IMR-90 (cell line): Measurements from ENCODE around the gene REN. TPM values are rescaled to one million over a fixed set of nuclear protein-coding genes. Genes with fewer than 3 reads are reported as not detected.

Experiments used
- ATAC-seq: fragments of 200-7000 bp; cut with Tn5 transposase; 2 replicates; pipeline ENCODE4 v1.9.1; 2020; ENCODE audit warnings: low read depth, mild to moderate bottlenecking, moderate library complexity
- Bru-seq: library from RNA; stranded (reverse); fragments of 400-500 nt; gene quantifications from one replicate; lab custom pipeline; 2021; lab: Mats Ljungman, UMichigan
- BruChase-seq, 2 experiments: library from RNA; stranded (reverse); fragments of 400-500 nt; gene quantifications; one replicate each; lab custom pipeline; 2021; lab: Mats Ljungman, UMichigan
- BruUV-seq: library from RNA; stranded (reverse); fragments of 400-500 nt; replicated peaks from 2 replicates; lab custom pipeline; 2021; lab: Mats Ljungman, UMichigan
- CTCF ChIA-PET: fragments of 300-600 bp; formaldehyde crosslinking; extraction: SDS; loops from one replicate; lab custom pipeline; 2021; ENCODE audit warnings: antibody characterized with exemption; lab: Yijun Ruan, JAX
- POLR2A ChIA-PET: fragments of 300-600 bp; sonication (Branson Sonifier 250); formaldehyde crosslinking; loops from one replicate; lab custom pipeline; 2022; ENCODE audit warnings: antibody characterized with exemption; ENCODE audit not compliant: unreplicated experiment; lab: Charles Lee
- DNase-seq: peaks from one replicate; pipeline ENCODE4 v3.0.0; 2013
- H2AFZ ChIP-seq: replicated peaks from 2 replicates; pipeline ENCODE3; 2013; ENCODE audit warnings: low read length, mild to moderate bottlenecking; ENCODE audit not compliant: poor library complexity
- H2AK5ac ChIP-seq: 2 replicates; pipeline ENCODE4 v1.6.1; 2013; ENCODE audit warnings: low read depth, low read length, inconsistent platforms
- H2AK9ac ChIP-seq: replicated peaks from 2 replicates; pipeline ENCODE3; 2013; ENCODE audit warnings: mild to moderate bottlenecking, low read depth, low read length, moderate library complexity; ENCODE audit not compliant: poor library complexity
- H2BK120ac ChIP-seq: 2 replicates; pipeline ENCODE4 v1.6.1; 2013; ENCODE audit warnings: low read depth, low read length, inconsistent platforms
- H2BK15ac ChIP-seq: 3 replicates; pipeline ENCODE4 v1.6.1; 2013; ENCODE audit warnings: low read depth, low read length, inconsistent platforms
- H2BK20ac ChIP-seq: 2 replicates; pipeline ENCODE4 v1.6.1; 2013; ENCODE audit warnings: low read depth, mild to moderate bottlenecking, inconsistent platforms, low read length, moderate library complexity
- H2BK5ac ChIP-seq: 2 replicates; pipeline ENCODE4 v1.6.1; 2013; ENCODE audit warnings: mild to moderate bottlenecking, low read depth, low read length, inconsistent platforms; ENCODE audit not compliant: poor library complexity, severe bottlenecking
- H3K14ac ChIP-seq: replicated peaks from 2 replicates; pipeline ENCODE4 v1.6.1; 2013; ENCODE audit warnings: low read depth, low read length, inconsistent platforms
- H3K18ac ChIP-seq: 2 replicates; pipeline ENCODE4 v1.6.1; 2013; ENCODE audit warnings: low read depth, low read length, control low read depth
- H3K23ac ChIP-seq: 2 replicates; pipeline ENCODE4 v1.6.1; 2013; ENCODE audit warnings: low read depth, low read length, inconsistent platforms
- H3K27ac ChIP-seq: 2 replicates; pipeline ENCODE4 v1.5.1; 2013; ENCODE audit warnings: mild to moderate bottlenecking, control low read depth, low read length; ENCODE audit not compliant: insufficient read depth
- H3K27me3 ChIP-seq: 2 replicates; pipeline ENCODE4 v1.6.1; 2013; ENCODE audit warnings: low read length; ENCODE audit not compliant: control insufficient read depth, insufficient read depth
- H3K36me3 ChIP-seq: 2 replicates; pipeline ENCODE4 v1.6.1; 2013; ENCODE audit warnings: low read length, mixed read lengths; ENCODE audit not compliant: control insufficient read depth, insufficient read depth
- H3K4ac ChIP-seq: 2 replicates; pipeline ENCODE4 v1.6.1; 2013; ENCODE audit warnings: low read depth, low read length, inconsistent platforms
- H3K4me1 ChIP-seq: 2 replicates; pipeline ENCODE4 v1.6.1; 2013; ENCODE audit warnings: low read length, mixed read lengths; ENCODE audit not compliant: control insufficient read depth, insufficient read depth
- H3K4me2 ChIP-seq: 2 replicates; pipeline ENCODE4 v1.6.1; 2013; ENCODE audit warnings: low read depth, mild to moderate bottlenecking, control low read depth, low read length, moderate library complexity
- H3K4me3 ChIP-seq: 2 replicates; pipeline ENCODE4 v1.5.1; 2013; ENCODE audit warnings: low read depth, mild to moderate bottlenecking, control low read depth, low read length, moderate library complexity; ENCODE audit not compliant: insufficient read depth
- H3K56ac ChIP-seq: 2 replicates; pipeline ENCODE4 v1.6.1; 2013; ENCODE audit warnings: low read length, inconsistent platforms; ENCODE audit not compliant: insufficient read depth; ENCODE audit errors: extremely low read depth
- H3K79me1 ChIP-seq, 2 experiments: 2 replicates each; pipeline ENCODE4 v1.6.1; 2013; ENCODE audit warnings: low read length in 2 of 2, inconsistent platforms in 1 of 2, low read depth in 1 of 2
- H3K9ac ChIP-seq: 2 replicates; pipeline ENCODE4 v1.6.1; 2013; ENCODE audit warnings: low read depth, low read length, control low read depth
- H3K9me1 ChIP-seq: 2 replicates; pipeline ENCODE4 v1.6.1; 2013; ENCODE audit warnings: low read length, inconsistent platforms; ENCODE audit not compliant: insufficient read depth
- H3K9me3 ChIP-seq: 2 replicates; pipeline ENCODE4 v1.6.1; 2013; ENCODE audit warnings: low read length; ENCODE audit not compliant: control insufficient read depth, insufficient read depth
- H4K20me1 ChIP-seq: 2 replicates; pipeline ENCODE4 v1.6.1; 2013; ENCODE audit warnings: low read length, inconsistent platforms; ENCODE audit not compliant: insufficient read depth
- H4K5ac ChIP-seq: 2 replicates; pipeline ENCODE4 v1.6.1; 2013; ENCODE audit warnings: mild to moderate bottlenecking, low read depth, low read length, control low read depth
- H4K8ac ChIP-seq, 2 experiments: 2 replicates each; pipeline ENCODE4 v1.6.1; 2013; ENCODE audit warnings: low read depth in 2 of 2, low read length in 2 of 2, control low read depth in 1 of 2, inconsistent platforms in 1 of 2
- H4K91ac ChIP-seq: 2 replicates; pipeline ENCODE4 v1.6.1; 2013; ENCODE audit warnings: low read depth, low read length, inconsistent platforms; ENCODE audit not compliant: insufficient read depth
- BHLHE40 ChIP-seq: fragments of 150-350 bp; IDR thresholded peaks from 2 replicates; pipeline ENCODE4 v1.6.1; 2016; ENCODE audit warnings: mild to moderate bottlenecking, low read depth, low read length
- MAZ ChIP-seq: IDR thresholded peaks from 2 replicates; pipeline ENCODE4 v1.6.1; 2012; ENCODE audit warnings: low read depth, mild to moderate bottlenecking, low read length, improper control_type of control experiment, moderate library complexity, borderline replicate concordance
- NFE2L2 ChIP-seq: fragments of 150-350 bp; IDR thresholded peaks from 2 replicates; pipeline ENCODE4 v1.6.1; 2016; ENCODE audit warnings: low read depth, mild to moderate bottlenecking, low read length
- WGBS, 2 experiments: methylation state at CpG; one replicate each; pipeline versions ENCODE4 v1.1.5 to v1.1.7; 2013; ENCODE audit warnings: missing lambda C conversion rate in 2 of 2; ENCODE audit not compliant: insufficient read length in 1 of 2; ENCODE audit errors: extremely low coverage in 2 of 2; 5-methylcytosine and 5-hydroxymethylcytosine counted together
- dilution Hi-C: fragments of 300-500 bp; cut with HindIII; formaldehyde crosslinking; loops from one replicate; pipeline ENCODE4 v1.14.3; 2018; ENCODE audit warnings: low sequenced_read_pairs; ENCODE audit not compliant: unreplicated experiment
- in situ Hi-C: fragments of 300-500 bp; cut with MboI; formaldehyde crosslinking; loops from 3 replicates; pipeline ENCODE4 v1.14.3; 2019; ENCODE audit warnings: low sequenced_read_pairs, inconsistent platforms, mixed read lengths
- intact Hi-C: fragments of 100-400 bp; cut with micrococcal nuclease; formaldehyde crosslinking; loops from 2 replicates; pipeline ENCODE4 v1.10.0; 2022
- long read RNA-seq: library from polyadenylated mRNA; unstranded; transcript quantifications from one replicate; pipeline ENCODE4 v2.0.0, GENCODE V29; 2021; ENCODE audit not compliant: unreplicated experiment
- polyA plus RNA-seq, 3 experiments: library from polyadenylated mRNA; depleted of rRNA; stranded (reverse); fragments of >200 nt; gene quantifications; 2 replicates each; pipeline ENCODE4 v1.2.3, GENCODE V29; 2012; ENCODE audit warnings: low replicate concordance in 1 of 3
- total RNA-seq: library from RNA; depleted of rRNA; stranded (reverse); fragments of >200 nt; gene quantifications from 2 replicates; pipeline ENCODE4 v1.2.3, GENCODE V29; 2012; rRNA removed
- TF ChIP-seq, protein P1 (sequence below): conservative IDR thresholded peaks from 2 replicates; pipeline ENCODE4 v1.5.1; 2012; ENCODE audit warnings: mild to moderate bottlenecking, low read depth, low read length, improper control_type of control experiment

Gene REN
- total RNA-seq = 0.28 and 0.54 TPM in 2 replicates
- polyA plus RNA-seq (2012; rRNA removed) = 1.1 and 1.2 TPM in 2 replicates
- polyA plus RNA-seq (2012; cell fraction: cytosol; rRNA removed) = 0.27 and 0.78 TPM in 2 replicates
- 0.63 and 0.83 TPM in 2 replicates for polyA plus RNA-seq (2012; cell fraction: nucleus; rRNA removed; ENCODE audit: low replicate concordance)
- not detected for Bru-seq, nascent RNA
- BruChase-seq, experiment 1, labeled RNA remaining after a 6-hour chase = not detected
- percentile 3 among the genes with signal in this experiment for BruChase-seq, experiment 2, labeled RNA remaining after a 2-hour chase
- long read RNA-seq = 0 reads

DNA sequence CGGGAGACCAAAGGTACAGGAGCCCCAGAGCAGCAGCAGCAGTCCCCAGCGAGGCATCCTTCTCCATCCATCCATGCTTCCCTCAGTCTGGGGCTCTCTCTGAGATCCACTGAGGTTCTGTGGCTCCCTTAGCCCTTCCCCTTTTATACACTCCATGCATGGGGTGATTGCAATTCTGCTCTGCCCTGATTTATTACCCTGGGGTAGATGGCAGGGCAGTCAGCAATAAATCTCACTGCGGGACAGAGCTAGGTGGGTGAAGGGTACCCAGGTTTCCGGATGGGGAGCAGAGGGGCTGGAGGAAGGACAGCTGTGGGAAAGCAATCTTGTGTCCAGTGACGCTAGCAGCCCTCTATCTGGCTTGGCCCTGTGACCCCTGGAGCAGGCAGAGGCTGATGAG lies at the start of gene REN:
TSS of gene REN (minus strand) at position 119 of the 400 bp plus-strand sequence. CDS start at position 75, 44 bp downstream.
- POLR2A ChIA-PET = interaction anchor here (0.5 kb wide), 1 partner anchor 18 kb away, joined by 10 read pairs; no protein-coding TSS in a partner anchor

More for the DNA sequence above, at the start of gene REN:
- no peaks in the 10 kb centered on the region for H3K9me1 ChIP-seq
- H3K4me1 ChIP-seq = no peaks in the 10 kb centered on the region; the same call in 1 of the 2 replicates
- no peak within 1 kb of the TSS for H4K5ac ChIP-seq
- CTCF ChIA-PET = interaction anchor here (5.3 kb wide), 1 partner anchor 40 kb away, joined by 25 read pairs; no protein-coding TSS in a partner anchor
- DNase-seq = no peak
- no peaks in the 10 kb centered on the region for H3K27me3 ChIP-seq
- H2AFZ ChIP-seq = peak within 1 kb of the TSS; percentile 43
- H4K20me1 ChIP-seq = no peaks in the 10 kb centered on the region
- WGBS, 2 experiments = 49% methylated on average over 2 of the region's 5 CpGs; no CpG with 5 or more reads in 1 of the 2 experiments
- no peak within 1 kb of the TSS for H3K27ac ChIP-seq
- H4K8ac ChIP-seq = no peak within 1 kb of the TSS; a peak in 1 of 4 replicates
- H3K4me2 ChIP-seq = no peak within 1 kb of the TSS
- H3K36me3 ChIP-seq = no peaks in the 10 kb centered on the region
- BruUV-seq = no TSS peak
- H3K56ac ChIP-seq = no peak within 1 kb of the TSS
- no peak for ATAC-seq
- peak within 1 kb of the TSS; percentile 29; the same call in 1 of the 2 replicates for H4K91ac ChIP-seq
- H2BK15ac ChIP-seq = no peak within 1 kb of the TSS; the same call in 2 of the 3 replicates
- H3K23ac ChIP-seq = no peak within 1 kb of the TSS
- H3K9me3 ChIP-seq = no peaks in the 10 kb centered on the region; the same call in 1 of the 2 replicates
- in situ Hi-C loops = loop anchor here (5.0 kb wide), 1 partner anchor 41 kb away; no protein-coding TSS in a partner anchor
- H3K4me3 ChIP-seq = no peak within 1 kb of the TSS
- peak within 1 kb of the TSS; percentile 56; the same call in 1 of the 2 replicates for H2BK20ac ChIP-seq
- H2BK5ac ChIP-seq = no peak within 1 kb of the TSS
- H3K4ac ChIP-seq = no peak within 1 kb of the TSS
- TF ChIP-seq MAZ (no peak), NFE2L2 (no peak), BHLHE40 (no peak)
- TF ChIP-seq, protein P1, sequence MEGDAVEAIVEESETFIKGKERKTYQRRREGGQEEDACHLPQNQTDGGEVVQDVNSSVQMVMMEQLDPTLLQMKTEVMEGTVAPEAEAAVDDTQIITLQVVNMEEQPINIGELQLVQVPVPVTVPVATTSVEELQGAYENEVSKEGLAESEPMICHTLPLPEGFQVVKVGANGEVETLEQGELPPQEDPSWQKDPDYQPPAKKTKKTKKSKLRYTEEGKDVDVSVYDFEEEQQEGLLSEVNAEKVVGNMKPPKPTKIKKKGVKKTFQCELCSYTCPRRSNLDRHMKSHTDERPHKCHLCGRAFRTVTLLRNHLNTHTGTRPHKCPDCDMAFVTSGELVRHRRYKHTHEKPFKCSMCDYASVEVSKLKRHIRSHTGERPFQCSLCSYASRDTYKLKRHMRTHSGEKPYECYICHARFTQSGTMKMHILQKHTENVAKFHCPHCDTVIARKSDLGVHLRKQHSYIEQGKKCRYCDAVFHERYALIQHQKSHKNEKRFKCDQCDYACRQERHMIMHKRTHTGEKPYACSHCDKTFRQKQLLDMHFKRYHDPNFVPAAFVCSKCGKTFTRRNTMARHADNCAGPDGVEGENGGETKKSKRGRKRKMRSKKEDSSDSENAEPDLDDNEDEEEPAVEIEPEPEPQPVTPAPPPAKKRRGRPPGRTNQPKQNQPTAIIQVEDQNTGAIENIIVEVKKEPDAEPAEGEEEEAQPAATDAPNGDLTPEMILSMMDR = no peak
- no peaks in the 10 kb centered on the region for H3K79me1 ChIP-seq
- no peak within 1 kb of the TSS for H3K18ac ChIP-seq
- H3K9ac ChIP-seq = no peak within 1 kb of the TSS
- peak within 1 kb of the TSS; percentile 77; the same call in 1 of the 2 replicates for H2AK5ac ChIP-seq
- H2AK9ac ChIP-seq = no peak within 1 kb of the TSS
- H3K14ac ChIP-seq = no peak within 1 kb of the TSS
- H2BK120ac ChIP-seq = peak within 1 kb of the TSS; percentile 61; the same call in 1 of the 2 replicates
- dilution Hi-C loops = loop anchor here (25.0 kb wide), 1 partner anchor 221 kb away; no protein-coding TSS in a partner anchor
- intact Hi-C loops = no loop called here
